Activated CD4-positive, alpha-beta T cell treated with anti-CD3 and anti-CD28 coated beads, Interleukin-2, Interleukin-6, amounts not matched to agents 100 ng/mL and 50 ng/mL, durations not matched to agents 16 hours and 8 hours (primary cell): ENCODE measurements around the gene GJC3.
"Not testable (repeated sequence)": the region's sequence is repeated elsewhere in the genome, so short reads cannot be mapped to it uniquely, and the experiment has no call there.

Experiments used
- DNase-seq: peaks from one replicate; pipeline ENCODE4 v3.0.0-alpha.2; 2020

Gene GJC3

GRCh38 chr7:99928994-99929729 lies at the start of gene GJC3:
Gene GJC3 (minus strand): TSS chr7:99929620. CDS start chr7:99929620, 0 bp downstream.
- peak; percentile 52 for DNase-seq

GRCh38 chr7:99976626-99977025 lies 47.2 kb upstream of the GJC3 start:
- no peak for DNase-seq

GRCh38 chr7:99975782-99976521 lies 46.5 kb upstream of the GJC3 start, which contains the start of gene AZGP1:
Gene AZGP1 (minus strand): TSS chr7:99976031. CDS start chr7:99976020, 11 bp downstream.
- no peak for DNase-seq

- DNase-seq = no peak
These were observed 45.3 kb upstream of the GJC3 start for GRCh38 chr7:99974681-99975080.

DNA sequence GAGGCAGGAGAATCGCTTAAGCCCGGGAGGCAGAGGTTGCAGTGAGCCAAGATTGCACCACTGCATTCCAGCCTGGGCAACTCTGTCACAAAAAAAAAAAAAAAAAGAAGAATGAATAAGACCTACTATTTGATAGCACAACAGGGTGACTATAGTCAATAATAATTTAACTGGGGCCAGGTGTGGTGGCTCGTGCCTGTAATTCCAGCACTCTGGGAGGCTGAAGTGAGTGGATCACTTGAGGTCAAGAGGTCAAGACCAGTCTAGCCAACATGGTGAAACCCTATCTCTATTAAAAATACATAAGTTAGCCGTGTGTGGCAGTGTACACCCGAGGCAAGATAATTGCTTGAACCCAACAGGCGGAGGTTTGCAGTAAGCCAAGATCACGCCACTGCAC lies 44.4 kb upstream of the GJC3 start:
- DNase-seq = not testable (repeated sequence)

GRCh38 chr7:99971242-99971641 lies 41.8 kb upstream of the GJC3 start:
- no peak for DNase-seq

GRCh38 chr7:99969813-99970212 lies 40.4 kb upstream of the GJC3 start:
- not testable (repeated sequence) for DNase-seq

- DNase-seq = no peak
These were observed 39.9 kb upstream of the GJC3 start for GRCh38 chr7:99969298-99969697.

DNA sequence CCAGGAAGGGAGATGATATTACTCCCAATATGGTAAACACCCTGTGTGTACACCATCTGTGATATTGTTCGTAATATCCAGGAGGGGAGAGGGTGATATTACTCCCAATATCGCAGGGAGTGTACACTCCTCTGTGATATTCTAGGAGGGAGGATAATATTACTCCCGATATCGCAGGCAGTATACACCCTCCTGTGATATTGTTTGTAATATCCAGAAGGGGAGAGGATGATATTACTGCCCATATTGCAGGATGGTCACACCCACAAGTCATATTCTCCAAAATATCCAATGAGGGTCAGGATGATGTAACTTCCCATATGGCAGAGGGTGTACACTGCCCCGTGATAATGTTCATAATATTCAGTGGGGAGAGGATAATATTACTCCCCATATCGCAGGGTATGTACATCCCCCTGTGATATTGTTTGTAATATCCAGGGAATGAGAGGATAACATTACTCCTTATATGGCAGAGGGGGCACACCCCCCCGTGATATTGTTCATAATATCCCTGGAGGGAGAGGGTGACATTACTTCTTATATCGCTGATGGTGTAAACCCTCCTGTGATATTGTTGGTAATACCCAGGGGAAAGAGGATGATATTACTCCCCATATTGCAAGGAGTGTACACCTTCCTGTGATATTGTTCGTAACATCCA lies 29.3 kb upstream of the GJC3 start:
- DNase-seq = no peak

DNA sequence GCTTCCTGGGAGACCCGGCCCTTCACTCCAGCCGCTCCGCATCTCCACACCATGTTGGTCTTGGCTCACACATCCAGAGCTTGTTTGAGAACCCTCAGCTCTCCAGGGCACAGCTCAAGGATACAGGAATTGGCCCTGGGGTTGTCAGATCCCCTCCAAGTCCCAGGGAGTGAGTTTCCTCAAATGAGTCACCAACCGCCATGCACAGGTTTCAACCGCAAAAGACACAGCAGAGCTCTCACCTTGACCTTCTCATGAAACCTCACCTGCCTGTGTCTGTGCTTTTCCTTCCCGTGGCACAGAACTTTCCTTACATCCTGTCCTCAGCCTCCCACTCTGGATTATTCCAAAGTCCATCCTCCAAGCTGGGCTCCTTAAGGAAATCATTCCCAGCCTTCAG lies 25.8 kb upstream of the GJC3 start:
- no peak for DNase-seq

GRCh38 chr7:99954643-99955042 lies 25.2 kb upstream of the GJC3 start:
- DNase-seq = not testable (repeated sequence)

DNA sequence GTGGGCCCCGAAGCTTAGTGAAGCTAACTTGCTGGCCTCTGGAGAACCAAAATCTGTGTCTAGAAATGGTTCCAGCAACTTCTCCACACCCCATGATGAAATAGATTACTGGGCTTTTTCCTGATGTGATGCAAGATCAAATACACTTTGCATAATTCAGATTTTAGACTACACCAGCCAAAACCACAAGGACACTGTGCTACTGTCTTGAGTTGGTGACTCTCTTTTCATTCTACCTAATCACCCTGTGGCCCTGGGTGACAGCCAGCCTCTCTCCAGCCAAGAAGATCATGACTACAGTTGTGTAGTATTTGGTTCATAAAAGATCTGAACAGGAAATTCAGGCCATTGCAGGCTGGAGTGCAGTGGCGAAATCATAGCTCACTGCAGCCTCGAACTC lies 24.2 kb upstream of the GJC3 start:
- peak; percentile 23 for DNase-seq

DNA sequence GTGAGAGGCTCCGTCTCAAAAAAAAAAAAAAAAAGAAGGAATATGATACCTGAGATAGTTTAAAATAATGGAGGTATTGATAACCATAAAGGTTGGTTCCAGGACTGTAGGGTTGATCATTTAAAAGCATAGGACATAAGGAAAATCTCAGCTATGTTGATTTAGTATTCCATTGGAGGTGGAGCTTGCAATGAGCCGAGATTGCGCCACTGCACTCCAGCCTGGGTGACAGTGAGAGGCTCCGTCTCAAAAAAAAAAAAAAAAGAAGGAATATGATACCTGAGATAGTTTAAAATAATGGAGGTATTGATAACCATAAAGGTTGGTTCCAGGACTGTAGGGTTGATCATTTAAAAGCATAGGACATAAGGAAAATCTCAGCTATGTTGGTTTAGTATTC lies 23.2 kb upstream of the GJC3 start:
- not testable (repeated sequence) for DNase-seq

DNA sequence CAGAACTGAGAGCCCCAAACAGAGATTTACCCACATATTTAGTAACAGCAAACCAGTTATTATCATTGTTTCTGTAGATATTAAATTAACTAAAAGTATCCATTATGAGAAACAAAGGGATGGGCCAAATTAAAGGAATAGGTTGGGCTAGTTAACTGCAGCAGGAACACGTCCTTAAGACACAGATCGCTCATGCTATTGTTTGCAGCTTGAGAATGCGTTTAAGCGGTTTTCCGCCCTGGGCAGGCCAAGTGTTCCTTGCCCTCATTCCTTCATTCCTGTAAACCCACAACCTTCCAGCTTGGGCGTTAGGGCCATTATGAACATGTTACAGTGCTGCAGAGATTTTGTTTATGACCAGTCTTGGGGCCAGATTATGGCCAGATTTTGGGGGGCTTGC lies 21.4 kb upstream of the GJC3 start:
- DNase-seq = not testable (repeated sequence)

GRCh38 chr7:99949645-99950228 lies 20.3 kb upstream of the GJC3 start:
- DNase-seq = no peak

DNA sequence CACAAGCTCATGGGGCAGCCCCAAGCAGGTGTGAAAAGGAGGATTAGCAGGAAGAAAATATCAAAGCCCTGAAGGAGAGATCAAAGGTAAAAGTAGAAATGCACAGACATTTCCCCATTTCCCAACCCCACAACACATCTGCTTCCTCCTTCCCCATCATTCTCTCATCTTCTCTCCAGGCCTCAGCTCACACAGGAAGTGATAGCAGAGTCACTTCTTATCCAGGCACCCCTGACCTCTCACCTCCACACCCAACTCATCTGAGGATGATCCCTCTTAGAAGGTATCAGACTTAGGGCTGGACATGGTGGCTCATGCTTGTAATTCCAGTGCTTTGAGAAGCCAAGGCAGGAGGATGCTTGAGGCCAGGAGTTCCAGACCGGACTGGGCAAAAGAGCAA lies 18.2 kb upstream of the GJC3 start:
- no peak for DNase-seq

GRCh38 chr7:99944497-99945070 lies 15.2 kb upstream of the GJC3 start:
- no peak for DNase-seq

GRCh38 chr7:99943641-99944496 lies 14.4 kb upstream of the GJC3 start:
- DNase-seq = no peak

DNA sequence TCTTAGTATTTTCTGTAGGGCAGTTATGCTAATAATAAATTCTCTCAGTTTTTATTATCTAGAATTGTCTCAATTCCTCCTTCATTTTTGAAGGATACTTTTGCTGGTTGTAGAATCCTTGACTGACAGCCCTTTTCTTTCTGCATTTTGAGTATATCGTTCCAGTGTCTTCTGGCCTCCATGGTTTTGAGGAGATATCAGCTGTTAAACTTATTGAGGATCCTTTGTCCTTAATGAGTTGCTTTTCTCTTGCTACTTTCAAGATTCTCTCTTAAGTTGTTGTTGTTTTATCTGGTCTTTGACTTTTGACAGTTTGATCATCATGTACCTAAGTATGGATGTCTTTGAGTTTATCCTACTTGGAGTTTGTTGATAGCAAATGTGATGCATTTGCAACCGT lies 8.9 kb upstream of the GJC3 start:
- no peak for DNase-seq

DNA sequence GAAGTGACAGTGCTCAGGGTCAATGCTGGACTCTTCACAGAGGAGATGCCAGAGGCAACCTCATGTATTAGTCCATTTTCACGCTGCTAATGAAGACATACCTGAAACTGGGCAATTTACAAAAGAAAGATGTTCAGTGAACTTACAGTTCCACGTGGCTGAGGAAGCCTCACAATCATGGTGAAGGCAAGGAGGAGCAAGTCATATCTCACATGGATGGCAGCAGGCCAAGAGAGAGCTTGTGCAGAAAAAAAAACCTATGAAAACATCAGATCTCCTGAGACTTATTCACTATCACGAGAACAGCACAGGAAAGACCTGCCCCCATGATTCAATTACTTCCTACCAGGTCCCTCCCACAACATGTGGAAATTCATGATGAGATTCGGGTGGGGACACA lies 5.6 kb upstream of the GJC3 start:
- DNase-seq = not testable (repeated sequence)

DNA sequence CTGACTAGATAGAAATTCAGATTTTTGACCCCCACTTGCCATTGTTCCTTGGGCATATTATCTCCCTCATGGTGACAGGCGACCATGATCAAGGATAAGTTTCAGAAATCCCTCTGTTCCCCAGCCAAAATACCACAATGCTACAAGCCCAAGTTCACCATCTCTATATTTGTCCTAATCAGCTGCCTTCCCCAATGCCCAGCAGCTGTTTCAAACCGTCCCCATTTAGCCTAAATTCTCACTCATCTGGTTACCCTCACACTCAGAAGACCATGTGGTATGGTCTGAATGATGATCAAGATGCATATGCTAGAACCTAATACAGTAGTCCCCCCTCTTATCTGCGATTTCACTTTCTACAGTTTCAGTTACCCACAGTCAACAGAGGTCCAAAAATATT lies 956 bp upstream of the GJC3 start:
- DNase-seq = no peak

DNA sequence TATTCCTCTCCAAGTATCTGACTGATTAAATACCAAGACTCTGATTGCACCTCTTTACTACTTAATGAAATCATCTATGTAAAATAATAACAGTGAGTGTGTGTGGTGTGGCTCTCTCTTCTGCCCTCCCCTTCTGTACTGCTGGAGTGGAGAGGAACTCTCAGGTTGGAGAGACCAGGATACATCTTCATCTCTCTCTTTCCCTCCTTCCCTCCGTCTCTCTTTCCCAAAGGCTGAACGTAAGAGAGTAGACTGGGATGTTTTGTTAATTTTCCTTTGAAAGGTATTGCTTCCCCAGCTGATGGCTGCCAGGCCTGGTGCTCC lies 272 bp upstream of the GJC3 start:
- DNase-seq = no peak
